ENCODE measurements around the gene MDFI.

Gene MDFI

DNA sequence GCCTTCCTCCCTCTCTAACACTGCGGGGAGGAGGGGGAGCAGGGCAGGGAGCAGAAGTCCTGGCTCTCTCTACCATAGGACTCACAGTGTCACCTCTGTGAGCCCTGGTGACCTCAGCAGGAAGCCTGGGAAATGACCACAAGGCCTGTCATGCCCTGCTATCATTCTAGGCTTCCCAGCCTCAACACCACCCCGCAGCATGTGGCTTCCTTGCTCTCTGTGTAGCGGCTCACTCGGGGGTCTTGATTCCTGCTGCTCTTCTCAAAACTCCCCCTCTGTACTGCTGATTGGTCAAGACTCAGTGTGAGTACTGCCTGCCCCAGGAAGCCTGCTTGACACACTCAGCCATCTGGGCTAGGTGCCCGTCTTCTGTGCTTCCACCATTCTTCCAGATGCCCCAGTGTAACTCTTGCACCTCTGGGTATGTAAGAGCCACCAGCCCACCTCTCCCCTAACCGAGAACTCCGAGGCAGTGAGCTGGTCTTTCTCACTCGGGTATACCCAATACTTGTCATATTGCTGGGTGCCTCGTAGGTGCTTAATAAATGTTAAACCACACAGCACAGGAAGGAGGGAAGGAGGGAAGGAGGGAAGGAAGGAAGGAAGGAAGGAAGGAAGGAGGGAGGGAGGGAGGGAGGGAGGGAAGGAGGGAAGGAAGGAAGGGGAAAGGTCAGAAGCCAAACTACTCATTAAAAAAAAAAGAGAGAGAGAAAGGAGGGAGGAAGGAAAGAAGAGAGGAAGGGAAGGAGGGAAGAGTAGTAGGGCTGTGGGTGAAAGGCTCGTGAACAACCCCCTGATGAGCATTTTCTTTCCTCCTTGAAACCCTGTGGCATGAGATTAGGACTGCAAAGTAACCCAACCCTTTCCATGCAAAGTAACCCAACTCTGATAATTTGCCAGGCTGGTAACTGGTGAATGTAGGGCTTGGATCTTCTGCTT, 5.0 kb downstream of the MDFI start:
- TF ChIP-seq, protein P1, sequence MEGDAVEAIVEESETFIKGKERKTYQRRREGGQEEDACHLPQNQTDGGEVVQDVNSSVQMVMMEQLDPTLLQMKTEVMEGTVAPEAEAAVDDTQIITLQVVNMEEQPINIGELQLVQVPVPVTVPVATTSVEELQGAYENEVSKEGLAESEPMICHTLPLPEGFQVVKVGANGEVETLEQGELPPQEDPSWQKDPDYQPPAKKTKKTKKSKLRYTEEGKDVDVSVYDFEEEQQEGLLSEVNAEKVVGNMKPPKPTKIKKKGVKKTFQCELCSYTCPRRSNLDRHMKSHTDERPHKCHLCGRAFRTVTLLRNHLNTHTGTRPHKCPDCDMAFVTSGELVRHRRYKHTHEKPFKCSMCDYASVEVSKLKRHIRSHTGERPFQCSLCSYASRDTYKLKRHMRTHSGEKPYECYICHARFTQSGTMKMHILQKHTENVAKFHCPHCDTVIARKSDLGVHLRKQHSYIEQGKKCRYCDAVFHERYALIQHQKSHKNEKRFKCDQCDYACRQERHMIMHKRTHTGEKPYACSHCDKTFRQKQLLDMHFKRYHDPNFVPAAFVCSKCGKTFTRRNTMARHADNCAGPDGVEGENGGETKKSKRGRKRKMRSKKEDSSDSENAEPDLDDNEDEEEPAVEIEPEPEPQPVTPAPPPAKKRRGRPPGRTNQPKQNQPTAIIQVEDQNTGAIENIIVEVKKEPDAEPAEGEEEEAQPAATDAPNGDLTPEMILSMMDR (IDR thresholded peaks at IDR 0.05; ENCODE audit: insufficient read depth, low read depth, low read length, missing control alignments) = no peak
- no peak overlapping the region for H3K4me3 ChIP-seq (ENCODE audit: low read depth, low read length)
- DNase-seq (ENCODE audit: low read depth) = no peak

DNA sequence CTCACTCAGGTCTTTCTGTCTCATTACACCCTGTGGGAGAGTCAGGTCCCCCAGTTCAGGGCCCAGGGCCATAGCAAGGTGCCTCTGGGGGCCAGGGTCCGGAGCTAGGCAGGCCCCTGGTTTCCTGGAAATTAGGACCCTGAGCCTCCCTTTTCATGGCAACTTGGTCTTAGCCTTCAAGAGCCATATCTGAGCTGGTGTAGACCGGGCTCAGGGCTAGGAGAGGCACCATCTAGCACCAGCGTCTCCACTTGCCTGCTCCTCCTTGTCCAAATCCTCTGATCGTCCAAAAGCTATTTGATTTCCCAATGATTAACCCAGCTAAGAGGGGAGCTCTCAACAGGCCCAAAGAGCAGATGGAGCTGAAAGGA, 5.6 kb downstream of the MDFI start:
- H3K4me3 ChIP-seq (ENCODE audit: low read depth, low read length) = no peak overlapping the region
- TF ChIP-seq, protein P1 (IDR thresholded peaks at IDR 0.05; ENCODE audit: insufficient read depth, low read depth, low read length, missing control alignments) = no peak
- no peak for DNase-seq (ENCODE audit: low read depth)

DNA sequence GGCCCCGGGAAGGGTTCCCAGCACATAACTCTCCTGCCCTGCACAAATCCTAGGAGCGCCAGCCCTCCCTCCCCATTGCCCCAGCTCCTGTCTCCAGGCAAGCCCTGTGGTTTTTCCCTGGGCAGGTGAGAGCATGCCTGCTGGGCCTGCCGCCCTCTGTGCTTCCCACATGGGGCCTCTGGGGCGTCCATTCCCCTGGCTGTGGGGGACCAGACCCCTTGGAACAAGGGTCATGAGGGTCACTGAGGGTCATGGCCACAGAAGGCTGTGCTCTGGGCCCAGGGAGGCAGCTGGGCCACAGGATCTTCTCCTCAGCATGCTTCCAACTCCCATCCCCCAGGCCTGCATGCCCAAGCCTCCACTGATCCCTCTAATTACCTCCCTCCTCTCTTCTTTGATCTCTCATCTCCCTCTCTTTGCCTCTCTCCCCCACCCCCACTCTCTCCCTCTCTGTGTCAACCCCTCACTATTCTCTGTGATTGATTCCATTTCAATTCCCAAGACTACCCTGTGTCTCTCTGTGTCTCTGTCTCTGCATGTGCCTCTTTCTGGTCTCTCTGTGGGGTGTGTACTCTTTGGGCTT, 6.1 kb downstream of the MDFI start:
- no peak for DNase-seq (ENCODE audit: low read depth)
- H3K4me3 ChIP-seq (ENCODE audit: low read depth, low read length) = no peak overlapping the region
- TF ChIP-seq, protein P1 (IDR thresholded peaks at IDR 0.05; ENCODE audit: insufficient read depth, low read depth, low read length, missing control alignments) = no peak

DNA sequence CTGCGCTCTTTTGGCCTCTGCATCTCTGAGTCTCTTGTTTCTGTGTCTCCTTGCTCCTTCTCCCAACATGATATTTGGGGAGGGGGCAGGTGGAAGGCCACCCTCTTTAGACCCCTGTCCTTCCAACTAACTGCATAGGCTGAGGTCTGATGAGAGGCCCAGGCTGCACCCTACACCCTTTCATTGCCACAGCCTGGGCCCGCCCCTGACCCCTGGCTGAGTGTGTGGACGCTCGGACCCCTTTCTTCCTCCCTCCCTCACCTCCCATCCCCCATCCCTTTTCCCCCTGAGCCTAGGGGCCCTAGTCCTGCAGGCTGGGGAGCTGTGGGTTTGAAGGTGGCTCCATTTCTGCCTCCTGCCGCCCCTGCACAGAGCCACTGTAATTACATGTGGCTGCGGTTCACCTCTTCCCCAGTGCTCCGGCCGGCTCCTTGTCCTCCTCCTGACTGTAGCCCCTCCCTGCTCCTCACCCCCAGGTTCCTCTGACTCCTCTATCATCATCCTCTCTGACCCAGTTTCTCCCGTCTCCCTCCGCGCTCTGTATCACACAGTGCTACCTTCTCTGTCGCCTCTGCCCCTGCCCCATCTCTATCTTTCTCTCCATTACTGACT, 6.8 kb downstream of the MDFI start:
- DNase-seq (ENCODE audit: low read depth) = no peak
- H3K4me3 ChIP-seq (ENCODE audit: low read depth, low read length) = no peak overlapping the region
- TF ChIP-seq, protein P1 (IDR thresholded peaks at IDR 0.05; ENCODE audit: insufficient read depth, low read depth, low read length, missing control alignments) = no peak

DNA sequence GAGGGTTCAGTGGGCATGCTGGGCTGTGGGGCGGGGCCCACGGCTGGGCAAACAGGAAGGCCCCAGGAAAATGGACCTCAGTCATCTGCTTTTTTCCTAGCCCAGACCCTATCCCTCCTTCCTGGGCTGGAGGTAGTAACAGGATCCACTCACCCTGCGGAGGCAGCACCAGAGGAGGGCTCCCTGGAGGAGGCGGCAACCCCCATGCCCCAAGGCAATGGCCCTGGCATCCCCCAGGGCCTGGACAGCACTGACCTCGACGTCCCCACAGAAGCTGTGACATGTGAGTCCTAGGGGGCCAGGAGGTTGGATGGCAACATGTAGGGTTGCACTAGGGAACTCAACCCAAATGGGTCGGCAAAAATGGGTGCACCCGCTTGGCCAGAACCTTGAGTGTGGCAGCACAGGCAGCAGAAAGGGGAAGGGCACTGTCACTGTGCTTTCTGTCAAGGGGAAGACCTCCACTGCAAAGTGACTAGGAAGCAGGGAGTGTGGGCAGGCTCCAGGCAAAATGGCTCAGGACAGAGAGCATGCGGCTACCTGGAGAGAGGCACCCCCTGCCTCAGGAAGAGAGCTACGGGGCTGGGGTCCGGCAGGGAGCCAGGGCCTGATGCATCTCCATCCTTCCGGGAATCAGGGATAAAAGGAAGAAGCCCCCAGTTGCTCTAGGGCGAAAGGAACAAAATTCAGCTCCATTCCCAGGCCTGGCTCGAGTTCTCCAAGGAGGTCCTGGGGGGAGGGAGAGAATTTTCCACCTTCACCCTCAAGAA, 7.9 kb downstream of the MDFI start:
- no peak overlapping the region for H3K4me3 ChIP-seq (ENCODE audit: low read depth, low read length)
- TF ChIP-seq, protein P1 (IDR thresholded peaks at IDR 0.05; ENCODE audit: insufficient read depth, low read depth, low read length, missing control alignments) = no peak
- no peak for DNase-seq (ENCODE audit: low read depth)

DNA sequence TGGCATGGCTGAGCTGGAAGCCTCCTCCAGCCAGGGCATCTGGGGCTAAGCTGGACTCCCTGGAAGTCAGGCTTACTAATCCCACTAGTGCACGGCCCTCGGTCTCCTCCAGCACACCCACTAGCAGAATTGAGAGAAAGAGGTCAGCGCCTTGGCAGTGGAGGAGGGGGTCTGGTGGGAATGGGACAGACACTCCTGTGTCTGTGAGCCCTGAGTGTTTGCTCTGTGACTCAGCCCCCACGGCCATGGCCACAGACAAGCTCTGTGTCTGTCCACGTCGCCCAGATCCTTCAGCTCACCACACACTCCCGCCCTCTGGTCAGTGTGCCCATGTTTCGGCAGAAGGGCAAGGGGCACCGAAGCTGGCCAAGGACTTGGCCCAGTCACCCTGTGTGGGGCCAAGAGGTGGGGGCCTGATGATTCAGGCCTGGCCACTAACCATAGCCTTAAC, 8.8 kb downstream of the MDFI start:
- no peak for DNase-seq (ENCODE audit: low read depth)
- TF ChIP-seq, protein P1 (IDR thresholded peaks at IDR 0.05; ENCODE audit: insufficient read depth, low read depth, low read length, missing control alignments) = no peak
- no peak overlapping the region for H3K4me3 ChIP-seq (ENCODE audit: low read depth, low read length)

Measured in GM12865 (cell line).